Sigmoid colon (tissue), 7 donors: Measurements from ENCODE around the gene BDKRB2. TPM values are rescaled to one million over a fixed set of nuclear protein-coding genes. Genes with fewer than 3 reads are reported as not detected.

Experiments
- DNase-seq: peaks from one replicate; pipeline ENCODE4 v3.0.0-alpha.2; 2019
- H3K27ac ChIP-seq, 4 donors: fragments of 200-600 bp; sonication (generic); one replicate each; pipeline ENCODE4 v1.5.1; 2016 to 2019; ENCODE audit warnings: mild to moderate bottlenecking in 1 of 4
- H3K27me3 ChIP-seq, 3 donors: fragments of 200-600 bp; sonication (generic); one replicate each; pipeline ENCODE4 v1.5.1; 2019; ENCODE audit warnings: mild to moderate bottlenecking in 1 of 3
- H3K36me3 ChIP-seq, 4 donors: fragments of 200-600 bp; sonication (generic); one replicate each; pipeline ENCODE4 v1.5.1; 2016 to 2019
- H3K4me1 ChIP-seq, 4 donors: fragments of 200-600 bp; sonication (generic); one replicate each; pipeline ENCODE4 v1.5.1; 2017 to 2019
- H3K4me3 ChIP-seq, 4 donors: fragments of 200-600 bp; sonication (generic); one replicate each; pipeline ENCODE4 v1.5.1; 2017 to 2019; ENCODE audit warnings: mild to moderate bottlenecking in 2 of 4, moderate library complexity in 1 of 4
- H3K9me3 ChIP-seq, 4 donors: fragments of 200-600 bp in 3 of 4; sonication (generic) in 3 of 4; one replicate each; pipeline versions ENCODE4 v1.5.1 to v1.6.1; 2013 to 2019
- CTCF ChIP-seq, 4 experiments: fragments of 450-650 bp in 3 of 4; fragments of 200-600 bp in 1 of 4; IDR thresholded peaks; one replicate each; pipeline ENCODE4 v1.5.1; 2016 to 2019; ENCODE audit warnings: antibody characterized with exemption in 4 of 4, mild to moderate bottlenecking in 3 of 4, moderate library complexity in 2 of 4
- EP300 ChIP-seq, 4 donors: sonication (generic); formaldehyde crosslinking; IDR thresholded peaks; one replicate each; pipeline ENCODE4 v1.6.1; 2017; ENCODE audit warnings: antibody characterized with exemption in 4 of 4
- POLR2A ChIP-seq, 2 donors: fragments of 450-650 bp; IDR thresholded peaks; one replicate each; pipeline ENCODE4 v1.6.1; 2016; ENCODE audit warnings: antibody characterized with exemption in 2 of 2, mild to moderate bottlenecking in 2 of 2, moderate library complexity in 2 of 2
- POLR2AphosphoS5 ChIP-seq, 4 donors: sonication (generic); formaldehyde crosslinking; IDR thresholded peaks; one replicate each; pipeline ENCODE4 v1.6.1; 2017; ENCODE audit warnings: antibody characterized with exemption in 4 of 4
- WGBS, 2 donors: extraction: QIAGEN DNeasy Blood & Tissue Kit; methylation state at CpG; one replicate each; pipeline ENCODE4 v1.1.7; 2013; 5-methylcytosine and 5-hydroxymethylcytosine counted together
- intact Hi-C: fragments of 100-400 bp; cut with DNase I; formaldehyde crosslinking; loops from one replicate; pipeline ENCODE4 v1.15.1; 2023
- polyA plus RNA-seq, 3 donors: library from polyadenylated mRNA; stranded (reverse); fragments of 200-250 nt; gene quantifications; one replicate each; pipeline ENCODE4 v1.2.3, GENCODE V29; 2013
- total RNA-seq, 4 donors: library from RNA; depleted of rRNA; stranded (reverse); fragments of >200 nt; gene quantifications; one replicate each; pipeline ENCODE4 v1.1.0, GENCODE V29; 2016
- donor health status: healthy with polysubstance abuse.
- donor health status: Bipolar disorder and iron deficiency.
- donor health status: healthy.

Gene BDKRB2
- total and polyA plus RNA-seq, 7 donors: 1.8 to 10.8 (median 4.5) TPM

DNA sequence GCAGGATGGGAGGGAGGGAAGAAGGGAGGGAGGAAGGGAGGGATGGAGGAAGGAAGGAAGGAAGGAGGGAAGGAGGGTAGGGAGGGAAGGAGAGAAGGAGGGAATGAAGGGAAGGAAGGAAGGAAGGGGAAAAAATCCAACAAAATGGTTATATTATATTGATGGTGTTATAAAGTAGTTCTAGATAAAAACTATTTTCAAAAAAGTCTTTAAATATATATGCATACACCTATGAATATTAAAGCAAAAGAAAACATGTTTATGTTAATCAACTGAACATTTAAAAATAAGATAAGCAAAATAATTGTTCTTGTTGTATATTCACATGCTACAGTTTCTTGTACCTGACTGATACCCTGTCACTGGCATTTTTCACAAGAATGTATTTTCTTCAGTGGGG lies 53.3 kb downstream of the BDKRB2 start:
- intact Hi-C loops: no loop called here
- no peak overlapping the region for H3K4me3 ChIP-seq
- no peaks in the 10 kb centered on the region for H3K9me3 ChIP-seq
- H3K27me3 ChIP-seq: no peaks in the 10 kb centered on the region
- H3K4me1 ChIP-seq: peaks cover 0 to 50% (median 46%) of the 10 kb centered on the region in 4 donors
- no peaks in the 10 kb centered on the region for H3K36me3 ChIP-seq
- no peak for TF ChIP-seq EP300 (IDR thresholded peaks at IDR 0.05)
- TF ChIP-seq POLR2A (IDR thresholded peaks at IDR 0.05): no peak
- TF ChIP-seq CTCF (IDR thresholded peaks at IDR 0.05): no peak
- no peak overlapping the region for H3K27ac ChIP-seq
- no peak for DNase-seq

DNA sequence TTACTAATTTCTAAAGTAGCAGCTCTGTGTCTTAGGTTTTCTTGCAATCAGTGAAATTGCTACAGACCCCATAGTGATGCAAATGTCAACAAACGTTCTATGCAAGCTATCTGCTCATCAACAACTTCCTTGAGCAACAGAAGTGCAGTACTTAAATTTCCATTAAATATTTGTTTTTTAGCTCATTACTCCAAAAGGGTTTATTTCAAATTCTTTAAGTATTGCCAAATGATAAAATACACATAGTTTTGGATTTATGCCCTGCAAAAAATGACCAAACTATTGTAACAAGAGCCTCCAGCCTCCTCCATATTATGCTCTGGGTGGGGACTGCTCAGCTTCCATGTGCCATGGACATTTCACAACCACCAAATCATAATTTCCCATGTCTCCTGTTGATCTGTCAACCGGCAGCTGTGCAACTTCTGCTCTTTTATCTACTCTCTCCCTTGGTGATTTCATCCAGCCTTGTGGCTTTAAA lies 55.7 kb downstream of the BDKRB2 start:
- peaks cover 0 to 29% (median 23%) of the 10 kb centered on the region in 4 donors for H3K4me1 ChIP-seq
- intact Hi-C loops: no loop called here
- DNase-seq: peak; percentile 55
- no peak overlapping the region for H3K27ac ChIP-seq
- TF ChIP-seq CTCF (IDR thresholded peaks at IDR 0.05): no peak
- no peak for TF ChIP-seq POLR2A (IDR thresholded peaks at IDR 0.05)
- no peak for TF ChIP-seq EP300 (IDR thresholded peaks at IDR 0.05)
- no peak for TF ChIP-seq POLR2AphosphoS5 (IDR thresholded peaks at IDR 0.05)
- 40 to 53% methylated on average over 2 of the region's 2 CpGs for WGBS, 2 donors
- no peaks in the 10 kb centered on the region for H3K9me3 ChIP-seq
- no peaks in the 10 kb centered on the region for H3K36me3 ChIP-seq
- H3K27me3 ChIP-seq: no peaks in the 10 kb centered on the region
- no peak overlapping the region for H3K4me3 ChIP-seq

GRCh38 chr14:96261053-96261452 lies 56.4 kb downstream of the BDKRB2 start:
- 12 to 62% methylated on average over 5 of the region's 5 CpGs for WGBS, 2 donors
- TF ChIP-seq EP300 (IDR thresholded peaks at IDR 0.05) (no peak), POLR2A (IDR thresholded peaks at IDR 0.05) (no peak), POLR2AphosphoS5 (IDR thresholded peaks at IDR 0.05) (no peak)
- Histone ChIP-seq H3K36me3 (no peaks in the 10 kb centered on the region), H3K4me1 (peaks cover 0 to 30% (median 17%) of the 10 kb centered on the region in 4 donors), H3K27ac (peak overlapping the region in 1 of 4 donors; percentile 24), H3K27me3 (no peaks in the 10 kb centered on the region), H3K4me3 (no peak overlapping the region), H3K9me3 (no peaks in the 10 kb centered on the region)
- intact Hi-C loops: no loop called here
- DNase-seq: no peak

DNA sequence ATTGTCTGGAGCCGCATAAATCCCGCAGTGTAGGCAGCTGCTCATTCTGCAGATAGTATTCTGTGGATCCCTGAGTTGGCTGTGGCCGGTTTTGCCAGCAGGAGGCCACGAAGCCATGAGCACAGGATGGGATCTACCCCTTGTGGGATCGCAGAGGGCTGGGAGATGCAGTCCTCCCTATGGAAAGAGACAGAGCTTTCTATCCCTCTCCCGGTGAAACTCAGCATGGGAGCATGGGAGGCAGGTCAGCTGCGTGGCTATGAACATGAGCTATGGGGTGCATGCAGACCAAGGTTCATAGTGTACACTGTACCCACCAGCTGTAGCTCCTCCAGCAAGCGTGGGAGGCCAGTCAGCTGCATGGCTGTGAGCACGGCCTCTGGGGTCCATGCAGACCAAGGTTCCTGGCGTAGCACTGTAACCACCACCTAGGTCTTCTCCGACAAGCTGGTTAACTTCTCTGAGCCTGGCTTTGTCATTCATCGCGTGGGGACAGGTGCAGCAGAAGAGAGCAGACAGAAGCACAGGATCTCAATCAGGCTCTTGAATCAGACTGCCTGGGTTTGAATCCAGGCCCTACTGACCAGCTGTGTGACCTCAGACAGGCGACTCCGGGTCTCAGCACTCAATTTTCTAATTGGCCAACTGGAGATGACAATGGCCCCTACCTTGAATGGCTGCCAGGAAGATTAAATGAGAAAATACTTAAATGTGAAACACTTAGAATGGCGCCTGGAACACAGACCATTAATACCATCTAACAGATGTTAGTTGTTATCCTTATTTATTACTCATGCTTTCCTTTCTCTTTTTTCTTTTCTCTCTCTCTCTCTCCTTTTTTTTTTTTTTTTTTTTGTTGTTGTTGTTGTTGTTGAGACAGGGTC lies 57.4 kb downstream of the BDKRB2 start:
- Histone ChIP-seq H3K9me3 (no peaks in the 10 kb centered on the region), H3K27me3 (no peaks in the 10 kb centered on the region), H3K36me3 (no peaks in the 10 kb centered on the region), H3K4me1 (peaks cover 0 to 28% (median 13%) of the 10 kb centered on the region in 4 donors), H3K27ac (peak overlapping the region in 1 of 4 donors; percentile 24), H3K4me3 (no peak overlapping the region)
- TF ChIP-seq EP300 (IDR thresholded peaks at IDR 0.05) (no peak), POLR2AphosphoS5 (IDR thresholded peaks at IDR 0.05) (no peak), CTCF (IDR thresholded peaks at IDR 0.05) (no peak), POLR2A (IDR thresholded peaks at IDR 0.05) (no peak)
- WGBS, 2 donors: 80 to 81% methylated on average over 16 of the region's 16 CpGs
- DNase-seq: peak; percentile 62
- intact Hi-C loops: no loop called here

DNA sequence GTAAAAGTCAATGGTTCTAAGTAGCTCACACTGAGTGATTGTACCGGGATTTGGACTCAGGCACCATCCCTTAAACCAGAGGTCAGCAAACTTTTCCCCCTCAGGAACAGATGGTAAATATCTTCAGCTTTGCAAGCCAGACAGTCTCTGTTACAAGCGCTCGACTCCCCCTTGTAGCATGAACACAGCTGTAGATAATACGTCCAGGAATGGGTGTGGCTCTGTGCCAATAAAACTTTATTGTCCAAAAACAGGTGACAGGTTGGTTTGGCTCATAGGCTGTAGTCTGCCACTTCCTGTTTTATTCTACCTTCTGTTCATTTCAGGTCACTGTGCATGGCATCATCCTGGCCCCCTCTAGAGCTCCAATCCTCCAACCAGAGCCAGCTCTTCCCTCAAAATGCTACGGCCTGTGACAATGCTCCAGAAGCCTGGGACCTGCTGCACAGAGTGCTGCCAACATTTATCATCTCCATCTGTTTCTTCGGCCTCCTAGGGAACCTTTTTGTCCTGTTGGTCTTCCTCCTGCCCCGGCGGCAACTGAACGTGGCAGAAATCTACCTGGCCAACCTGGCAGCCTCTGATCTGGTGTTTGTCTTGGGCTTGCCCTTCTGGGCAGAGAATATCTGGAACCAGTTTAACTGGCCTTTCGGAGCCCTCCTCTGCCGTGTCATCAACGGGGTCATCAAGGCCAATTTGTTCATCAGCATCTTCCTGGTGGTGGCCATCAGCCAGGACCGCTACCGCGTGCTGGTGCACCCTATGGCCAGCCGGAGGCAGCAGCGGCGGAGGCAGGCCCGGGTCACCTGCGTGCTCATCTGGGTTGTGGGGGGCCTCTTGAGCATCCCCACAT lies 58.9 kb downstream of the BDKRB2 start:
- TF ChIP-seq EP300 (IDR thresholded peaks at IDR 0.05): no peak
- no peak for TF ChIP-seq POLR2A (IDR thresholded peaks at IDR 0.05)
- TF ChIP-seq CTCF (IDR thresholded peaks at IDR 0.05): no peak
- no peak for TF ChIP-seq POLR2AphosphoS5 (IDR thresholded peaks at IDR 0.05)
- 78 to 83% methylated on average over 20 of the region's 20 CpGs for WGBS, 2 donors
- intact Hi-C loops: no loop called here

More for the DNA sequence above, 58.9 kb downstream of the BDKRB2 start:
- DNase-seq: peak; percentile 21
- Histone ChIP-seq H3K36me3 (no peaks in the 10 kb centered on the region), H3K4me3 (no peak overlapping the region), H3K4me1 (peaks cover 0 to 43% (median 24%) of the 10 kb centered on the region in 4 donors), H3K9me3 (no peaks in the 10 kb centered on the region), H3K27me3 (no peaks in the 10 kb centered on the region), H3K27ac (peak overlapping the region in 1 of 4 donors; percentile 34)
